T-helper 17 cell (primary cell): ENCODE measurements around the gene ARL15. TPM values are rescaled to one million over a fixed set of nuclear protein-coding genes. Genes with fewer than 3 reads are reported as not detected.

ENCODE experiments used
- ATAC-seq: fragments of 150-1000 bp; cut with Tn5 transposase; 2 replicates; pipeline ENCODE4 v1.10.0; 2021; ENCODE audit warnings: mild to moderate bottlenecking, moderate library complexity
- DNase-seq, 3 donors: peaks; one replicate each; pipeline versions ENCODE4 v3.0.0 to v3.0.0-alpha.2; 2020 to 2021
- H3K9me3 ChIP-seq: one replicate; pipeline ENCODE4 v1.7.0; 2013; ENCODE audit warnings: low read length, mild to moderate bottlenecking; ENCODE audit not compliant: control insufficient read depth, poor library complexity, severe bottlenecking
- H3K27ac Mint-ChIP-seq: one replicate; pipeline ENCODE4 v1.8.0; 2022; ENCODE audit warnings: mild to moderate bottlenecking, moderate library complexity, mixed read lengths
- H3K27me3 Mint-ChIP-seq: one replicate; pipeline ENCODE4 v1.8.0; 2022; ENCODE audit warnings: mixed read lengths
- H3K36me3 Mint-ChIP-seq: one replicate; pipeline ENCODE4 v1.8.0; 2022; ENCODE audit warnings: low read depth, mixed read lengths
- H3K4me1 Mint-ChIP-seq: one replicate; pipeline ENCODE4 v1.8.0; 2022; ENCODE audit warnings: mild to moderate bottlenecking, mixed read lengths
- H3K4me3 Mint-ChIP-seq: one replicate; pipeline ENCODE4 v1.8.0; 2022; ENCODE audit warnings: mild to moderate bottlenecking, moderate library complexity, mixed read lengths
- total RNA-seq, 4 donors: library from RNA in 2 of 4; stranded (reverse) in 2 of 4; gene quantifications; one replicate each; pipeline ENCODE4 v1.2.3 and lab custom pipeline; 2022 to 2026

Gene ARL15
- total RNA-seq, 2 donors from 2014 or later, result 17.7 to 24.6 TPM

GRCh38 chr5:53902296-53902907 is 408.0 kb downstream of the ARL15 start:
- ATAC-seq (no peak), DNase-seq (no peak)
- Mint-ChIP-seq H3K27me3 (no peaks in the 10 kb centered on the region), H3K4me1 (no peaks in the 10 kb centered on the region), H3K36me3 (no peaks in the 10 kb centered on the region), H3K27ac (no peak overlapping the region), H3K4me3 (no peak overlapping the region)
- no peaks in the 10 kb centered on the region for H3K9me3 ChIP-seq

- H3K4me1 Mint-ChIP-seq, result no peaks in the 10 kb centered on the region
- H3K27ac Mint-ChIP-seq, result no peak overlapping the region
- H3K9me3 ChIP-seq, result no peaks in the 10 kb centered on the region
- no peaks in the 10 kb centered on the region for H3K36me3 Mint-ChIP-seq
- no peaks in the 10 kb centered on the region for H3K27me3 Mint-ChIP-seq
- H3K4me3 Mint-ChIP-seq, result no peak overlapping the region
- ATAC-seq (no peak), DNase-seq (no peak)
Observed at GRCh38 chr5:53900677-53901076, 409.7 kb downstream of the ARL15 start.

- Mint-ChIP-seq H3K27me3 (no peaks in the 10 kb centered on the region), H3K36me3 (no peaks in the 10 kb centered on the region), H3K4me1 (no peaks in the 10 kb centered on the region), H3K27ac (no peak overlapping the region), H3K4me3 (no peak overlapping the region)
- ATAC-seq (no peak), DNase-seq (no peak)
- no peaks in the 10 kb centered on the region for H3K9me3 ChIP-seq
Observed at GRCh38 chr5:53895091-53895683, 415.2 kb downstream of the ARL15 start.

- no peaks in the 10 kb centered on the region for H3K9me3 ChIP-seq
- Mint-ChIP-seq H3K27me3 (no peaks in the 10 kb centered on the region), H3K36me3 (no peaks in the 10 kb centered on the region), H3K4me3 (no peak overlapping the region), H3K4me1 (no peaks in the 10 kb centered on the region), H3K27ac (no peak overlapping the region)
- ATAC-seq (no peak), DNase-seq (no peak)
Observed at GRCh38 chr5:53893626-53894025, 416.7 kb downstream of the ARL15 start.

GRCh38 chr5:53892224-53892623 is 418.1 kb downstream of the ARL15 start:
- H3K4me1 Mint-ChIP-seq, result no peaks in the 10 kb centered on the region
- H3K27ac Mint-ChIP-seq, result no peak overlapping the region
- no peaks in the 10 kb centered on the region for H3K36me3 Mint-ChIP-seq
- DNase-seq (no peak), ATAC-seq (no peak)
- no peak overlapping the region for H3K4me3 Mint-ChIP-seq
- no peaks in the 10 kb centered on the region for H3K27me3 Mint-ChIP-seq
- no peaks in the 10 kb centered on the region for H3K9me3 ChIP-seq

- no peak for DNase-seq
Observed at GRCh38 chr5:53891159-53891558, 419.2 kb downstream of the ARL15 start.

GRCh38 chr5:53890490-53890889 is 419.9 kb downstream of the ARL15 start:
- H3K27ac Mint-ChIP-seq, result no peak overlapping the region
- no peaks in the 10 kb centered on the region for H3K4me1 Mint-ChIP-seq
- no peak for ATAC-seq
- no peak for DNase-seq
- peaks cover 3% of the 10 kb centered on the region for H3K36me3 Mint-ChIP-seq
- no peak overlapping the region for H3K4me3 Mint-ChIP-seq
- H3K9me3 ChIP-seq, result no peaks in the 10 kb centered on the region
- no peaks in the 10 kb centered on the region for H3K27me3 Mint-ChIP-seq

More at GRCh38 chr5:53891159-53891558, 419.2 kb downstream of the ARL15 start:
- H3K9me3 ChIP-seq, result no peaks in the 10 kb centered on the region
- Mint-ChIP-seq H3K4me1 (no peaks in the 10 kb centered on the region), H3K4me3 (no peak overlapping the region), H3K27ac (no peak overlapping the region), H3K27me3 (no peaks in the 10 kb centered on the region), H3K36me3 (peaks cover under 1% of the 10 kb centered on the region)
- no peak for ATAC-seq

- ATAC-seq (no peak), DNase-seq (no peak)
- Mint-ChIP-seq H3K4me3 (no peak overlapping the region), H3K27ac (no peak overlapping the region), H3K36me3 (peaks cover 6% of the 10 kb centered on the region), H3K4me1 (peaks cover 2% of the 10 kb centered on the region), H3K27me3 (no peaks in the 10 kb centered on the region)
- H3K9me3 ChIP-seq, result no peaks in the 10 kb centered on the region
Observed at GRCh38 chr5:53884844-53885243, 425.5 kb downstream of the ARL15 start.

GRCh38 chr5:53884417-53884816 is 426.0 kb downstream of the ARL15 start:
- Mint-ChIP-seq H3K4me3 (no peak overlapping the region), H3K27ac (no peak overlapping the region), H3K27me3 (no peaks in the 10 kb centered on the region), H3K4me1 (peaks cover 2% of the 10 kb centered on the region), H3K36me3 (peaks cover 6% of the 10 kb centered on the region)
- H3K9me3 ChIP-seq, result no peaks in the 10 kb centered on the region
- DNase-seq (no peak), ATAC-seq (no peak)

GRCh38 chr5:53882676-53883031 is 427.7 kb downstream of the ARL15 start:
- DNase-seq (no peak), ATAC-seq (no peak)
- Mint-ChIP-seq H3K27me3 (no peaks in the 10 kb centered on the region), H3K4me3 (no peak overlapping the region), H3K27ac (no peak overlapping the region), H3K36me3 (peaks cover 6% of the 10 kb centered on the region), H3K4me1 (peaks cover 2% of the 10 kb centered on the region)
- H3K9me3 ChIP-seq, result no peaks in the 10 kb centered on the region

GRCh38 chr5:53882006-53882675 is 428.2 kb downstream of the ARL15 start:
- H3K9me3 ChIP-seq, result no peaks in the 10 kb centered on the region
- DNase-seq, result no peak
- Mint-ChIP-seq H3K4me1 (peaks cover 2% of the 10 kb centered on the region), H3K27ac (no peak overlapping the region), H3K36me3 (peaks cover 6% of the 10 kb centered on the region), H3K27me3 (no peaks in the 10 kb centered on the region), H3K4me3 (no peak overlapping the region)
- ATAC-seq, result no peak

- Mint-ChIP-seq H3K4me3 (no peak overlapping the region), H3K27ac (no peak overlapping the region), H3K36me3 (peaks cover 3% of the 10 kb centered on the region), H3K27me3 (no peaks in the 10 kb centered on the region), H3K4me1 (peaks cover 2% of the 10 kb centered on the region)
- no peak for DNase-seq
- no peak for ATAC-seq
- no peaks in the 10 kb centered on the region for H3K9me3 ChIP-seq
Observed at GRCh38 chr5:53879708-53880323, 430.6 kb downstream of the ARL15 start.

- no peaks in the 10 kb centered on the region for H3K9me3 ChIP-seq
- DNase-seq (no peak), ATAC-seq (no peak)
- H3K36me3 Mint-ChIP-seq, result peaks cover 3% of the 10 kb centered on the region
- no peaks in the 10 kb centered on the region for H3K4me1 Mint-ChIP-seq
- no peak overlapping the region for H3K4me3 Mint-ChIP-seq
- no peaks in the 10 kb centered on the region for H3K27me3 Mint-ChIP-seq
- no peak overlapping the region for H3K27ac Mint-ChIP-seq
Observed at GRCh38 chr5:53878015-53878414, 432.4 kb downstream of the ARL15 start.
